ENCODE data around the gene SASS6.

GRCh38 chr1:100107696-100108095, 25.0 kb downstream of the SASS6 start:
- TF ChIP-seq, protein P1, sequence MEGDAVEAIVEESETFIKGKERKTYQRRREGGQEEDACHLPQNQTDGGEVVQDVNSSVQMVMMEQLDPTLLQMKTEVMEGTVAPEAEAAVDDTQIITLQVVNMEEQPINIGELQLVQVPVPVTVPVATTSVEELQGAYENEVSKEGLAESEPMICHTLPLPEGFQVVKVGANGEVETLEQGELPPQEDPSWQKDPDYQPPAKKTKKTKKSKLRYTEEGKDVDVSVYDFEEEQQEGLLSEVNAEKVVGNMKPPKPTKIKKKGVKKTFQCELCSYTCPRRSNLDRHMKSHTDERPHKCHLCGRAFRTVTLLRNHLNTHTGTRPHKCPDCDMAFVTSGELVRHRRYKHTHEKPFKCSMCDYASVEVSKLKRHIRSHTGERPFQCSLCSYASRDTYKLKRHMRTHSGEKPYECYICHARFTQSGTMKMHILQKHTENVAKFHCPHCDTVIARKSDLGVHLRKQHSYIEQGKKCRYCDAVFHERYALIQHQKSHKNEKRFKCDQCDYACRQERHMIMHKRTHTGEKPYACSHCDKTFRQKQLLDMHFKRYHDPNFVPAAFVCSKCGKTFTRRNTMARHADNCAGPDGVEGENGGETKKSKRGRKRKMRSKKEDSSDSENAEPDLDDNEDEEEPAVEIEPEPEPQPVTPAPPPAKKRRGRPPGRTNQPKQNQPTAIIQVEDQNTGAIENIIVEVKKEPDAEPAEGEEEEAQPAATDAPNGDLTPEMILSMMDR (IDR thresholded peaks at IDR 0.05), result no peak
- no peak for TF ChIP-seq POLR2A (IDR thresholded peaks at IDR 0.05)
- no peak for TF ChIP-seq POLR2AphosphoS5 (IDR thresholded peaks at IDR 0.05)
- no peak for TF ChIP-seq EP300 (IDR thresholded peaks at IDR 0.05)

All from suprapubic skin (tissue), 4 donors.